ENCODE measurements around the gene ABCD3.
"Not testable (repeated sequence)": the region's sequence is repeated elsewhere in the genome, so short reads cannot be mapped to it uniquely, and the experiment has no call there.

Gene ABCD3

DNA sequence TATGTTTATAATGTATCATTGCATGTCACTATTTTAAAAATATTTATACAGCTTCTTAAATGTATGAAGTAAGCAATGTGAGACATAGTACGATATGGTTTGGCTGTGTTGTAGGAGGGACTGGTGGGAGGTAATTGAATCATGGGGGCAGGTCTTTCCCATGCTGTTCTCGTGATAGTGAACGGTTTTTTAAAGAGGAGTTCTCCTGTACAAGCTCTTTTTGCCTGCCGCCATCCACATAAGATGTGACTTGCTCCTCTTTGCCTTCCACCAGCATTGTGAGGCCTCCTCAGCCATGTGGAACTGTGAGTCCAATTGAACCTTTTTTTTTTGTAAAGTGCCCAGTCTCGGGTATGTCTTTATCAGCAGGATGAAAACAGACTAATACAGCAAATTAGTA is 10.3 kb downstream of the ABCD3 start:
- DNase-seq (ENCODE audit: low read depth) = no peak
- H3K4me3 ChIP-seq (ENCODE audit: low read depth, low read length) = no peak overlapping the region

GRCh38 chr1:94428927-94429528 is 10.8 kb downstream of the ABCD3 start:
- not testable (repeated sequence) for DNase-seq (ENCODE audit: low read depth)

More for the DNA sequence above, 10.3 kb downstream of the ABCD3 start:
- no peak for TF ChIP-seq CTCF (IDR thresholded peaks at IDR 0.05; ENCODE audit: control insufficient read depth, extremely low read depth, insufficient read depth)

DNA sequence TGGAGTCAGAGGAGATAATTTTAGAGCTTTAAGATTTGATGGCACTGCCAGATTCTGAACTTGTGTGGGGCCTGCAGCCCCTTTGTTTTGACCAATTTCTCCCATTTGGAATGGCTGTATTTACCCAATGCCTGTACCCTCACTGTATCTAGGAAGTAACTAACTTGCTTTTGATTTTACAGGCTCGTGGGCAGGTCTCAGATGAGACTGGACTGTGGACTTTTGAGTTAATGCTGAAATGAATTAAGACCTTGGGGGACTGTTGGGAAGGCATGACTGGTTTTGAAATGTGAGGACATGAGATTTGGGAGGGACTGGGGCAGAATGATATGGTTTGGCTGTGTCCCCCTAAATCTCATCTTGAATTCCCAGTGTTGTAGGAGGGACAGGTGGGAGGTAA is 11.9 kb downstream of the ABCD3 start:
- H3K4me3 ChIP-seq (ENCODE audit: low read depth, low read length); DNase-seq (ENCODE audit: low read depth): not testable (repeated sequence)

More at GRCh38 chr1:94428927-94429528, 10.8 kb downstream of the ABCD3 start:
- not testable (repeated sequence) for H3K4me3 ChIP-seq (ENCODE audit: low read depth, low read length)

DNA sequence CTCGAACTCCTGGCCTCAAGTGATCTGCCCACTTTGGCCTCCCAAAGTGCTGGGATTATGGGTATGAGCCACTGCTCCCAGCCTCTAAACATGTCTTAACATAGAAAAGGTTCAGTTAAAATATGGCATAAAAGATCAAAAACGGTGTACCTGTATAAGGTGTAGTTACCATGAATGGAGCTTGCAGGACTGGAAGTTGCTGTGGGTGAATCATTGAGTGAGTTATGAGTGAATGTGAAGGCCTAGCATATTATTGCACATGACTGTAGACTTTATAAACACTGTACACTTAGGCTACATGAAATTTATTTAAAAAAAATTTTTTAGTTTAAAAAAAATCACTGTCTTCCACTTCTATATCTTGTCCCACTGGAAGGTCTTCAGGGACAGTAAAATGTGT is 15.7 kb downstream of the ABCD3 start:
- no peak for TF ChIP-seq CTCF (IDR thresholded peaks at IDR 0.05; ENCODE audit: control insufficient read depth, extremely low read depth, insufficient read depth)
- no peak for DNase-seq (ENCODE audit: low read depth)
- no peak overlapping the region for H3K4me3 ChIP-seq (ENCODE audit: low read depth, low read length)

GRCh38 chr1:94434365-94435045 is 16.3 kb downstream of the ABCD3 start:
- no peak for TF ChIP-seq CTCF (IDR thresholded peaks at IDR 0.05; ENCODE audit: control insufficient read depth, extremely low read depth, insufficient read depth)
- DNase-seq (ENCODE audit: low read depth) = no peak
- no peak overlapping the region for H3K4me3 ChIP-seq (ENCODE audit: low read depth, low read length)

DNA sequence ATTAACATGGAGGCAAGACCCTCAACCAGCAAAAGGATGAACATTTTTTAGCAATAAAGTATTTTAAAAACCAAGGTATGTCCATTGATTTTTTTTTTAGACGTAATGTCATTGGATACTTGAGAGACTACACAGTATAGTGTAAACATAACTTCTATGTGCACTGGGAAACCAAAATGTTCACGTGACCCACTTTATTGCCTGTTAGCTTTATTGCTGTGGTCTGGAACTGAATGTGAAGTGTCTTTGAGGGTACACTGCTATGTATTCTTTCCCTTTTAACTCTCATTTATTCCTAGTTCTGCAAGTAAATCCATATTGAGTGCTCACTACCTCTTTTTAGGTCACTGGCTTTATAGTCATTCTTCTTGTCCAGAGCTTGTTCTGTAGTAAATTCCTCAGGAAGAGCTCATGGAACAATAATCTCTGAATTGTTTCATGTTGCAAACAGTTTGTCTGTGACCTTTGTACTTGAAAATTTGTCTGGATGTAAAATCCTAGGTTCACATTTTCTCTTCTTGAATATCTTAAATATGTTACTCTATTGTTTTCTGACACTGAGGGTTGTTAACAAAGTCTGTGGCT is 20.6 kb downstream of the ABCD3 start:
- no peak overlapping the region for H3K4me3 ChIP-seq (ENCODE audit: low read depth, low read length)
- no peak for TF ChIP-seq CTCF (IDR thresholded peaks at IDR 0.05; ENCODE audit: control insufficient read depth, extremely low read depth, insufficient read depth)
- DNase-seq (ENCODE audit: low read depth) = no peak

- TF ChIP-seq CTCF (IDR thresholded peaks at IDR 0.05; ENCODE audit: control insufficient read depth, extremely low read depth, insufficient read depth) = no peak
- DNase-seq (ENCODE audit: low read depth) = no peak
- no peak overlapping the region for H3K4me3 ChIP-seq (ENCODE audit: low read depth, low read length)
Observed at GRCh38 chr1:94440088-94440487, 21.9 kb downstream of the ABCD3 start.

DNA sequence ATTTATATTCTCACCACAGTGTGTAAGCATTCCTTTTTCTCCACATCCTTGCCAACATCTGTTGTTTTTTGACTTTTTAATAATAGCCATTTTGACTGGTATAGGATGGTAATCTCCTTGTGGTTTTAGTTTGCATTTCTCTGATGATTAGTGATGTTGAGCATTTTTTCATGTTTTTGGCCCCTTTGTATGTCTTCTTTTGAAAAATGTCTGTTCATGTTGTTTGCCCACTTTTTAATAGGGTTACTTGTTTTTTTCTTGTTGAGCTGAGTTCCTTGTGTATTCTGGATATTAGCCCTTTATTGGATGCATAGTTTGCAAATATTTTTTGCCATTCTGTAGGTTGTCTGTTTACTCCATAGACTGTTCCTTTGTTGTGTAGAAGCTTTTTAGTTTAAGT is 24.9 kb downstream of the ABCD3 start:
- not testable (repeated sequence) for H3K4me3 ChIP-seq (ENCODE audit: low read depth, low read length); DNase-seq (ENCODE audit: low read depth)

GRCh38 chr1:94444819-94445218 is 26.6 kb downstream of the ABCD3 start:
- DNase-seq (ENCODE audit: low read depth); H3K4me3 ChIP-seq (ENCODE audit: low read depth, low read length): not testable (repeated sequence)

DNA sequence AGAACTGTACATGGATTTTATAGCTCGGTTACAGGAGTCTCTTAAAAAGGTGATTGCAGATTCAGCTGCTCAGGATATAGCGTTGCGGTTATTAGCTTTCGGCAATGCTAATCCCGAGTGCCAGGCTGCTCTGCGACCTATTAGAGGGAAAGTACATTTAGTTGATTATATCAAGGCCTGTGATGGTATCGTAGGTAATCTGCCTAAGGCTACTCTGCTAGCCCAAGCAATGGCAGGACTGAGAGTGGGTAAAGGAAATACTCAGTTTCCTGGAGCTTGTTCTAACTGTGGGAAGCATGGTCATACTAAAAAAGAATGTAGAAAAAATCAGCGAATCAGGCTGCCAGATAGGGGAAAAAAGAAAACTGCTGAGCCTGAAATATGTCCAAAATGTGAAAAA is 27.5 kb downstream of the ABCD3 start:
- not testable (repeated sequence) for H3K4me3 ChIP-seq (ENCODE audit: low read depth, low read length); DNase-seq (ENCODE audit: low read depth)

- DNase-seq (ENCODE audit: low read depth); H3K4me3 ChIP-seq (ENCODE audit: low read depth, low read length): not testable (repeated sequence)
Observed at GRCh38 chr1:94446177-94446576, 28.0 kb downstream of the ABCD3 start.

- not testable (repeated sequence) for H3K4me3 ChIP-seq (ENCODE audit: low read depth, low read length); DNase-seq (ENCODE audit: low read depth)
Observed at GRCh38 chr1:94448741-94449140, 30.6 kb downstream of the ABCD3 start.

Data from LNCaP clone FGC (cell line).